GM04504 (cell line): ENCODE data around the gene GYPC.

Experiments
- DNase-seq: peaks from one replicate; pipeline ENCODE4 v3.0.0-alpha.2; 2012; ENCODE audit warnings: low read depth

GYPC gene

DNA sequence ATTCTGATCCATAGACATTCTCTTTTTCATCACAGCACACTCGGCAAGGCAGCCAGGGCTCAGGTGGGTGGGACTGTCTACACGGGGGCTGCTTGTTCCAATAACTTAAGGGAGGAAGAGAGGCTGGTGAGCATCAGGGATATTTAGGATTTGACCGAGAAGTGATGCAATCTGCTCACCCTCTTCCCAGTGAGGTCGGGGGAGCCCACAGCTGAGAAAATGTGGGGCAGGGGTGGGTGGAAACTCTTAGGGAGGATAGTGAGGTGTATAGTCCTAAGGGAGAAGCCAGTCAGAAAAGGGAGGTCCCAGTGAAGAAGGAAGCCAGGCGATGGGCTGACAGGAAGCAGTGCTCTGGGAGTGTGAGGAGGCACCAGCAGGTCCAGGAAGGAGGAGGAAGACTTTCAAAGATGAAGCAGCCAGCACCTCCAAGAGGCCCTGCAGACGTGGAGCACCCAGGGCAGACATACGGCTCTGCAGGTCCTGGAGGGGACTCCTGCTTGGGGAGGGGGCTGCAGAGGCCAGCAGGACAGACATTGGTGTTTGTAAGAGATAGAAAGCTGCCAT is 76.8 kb downstream of the GYPC start:
- no peak for DNase-seq

DNA sequence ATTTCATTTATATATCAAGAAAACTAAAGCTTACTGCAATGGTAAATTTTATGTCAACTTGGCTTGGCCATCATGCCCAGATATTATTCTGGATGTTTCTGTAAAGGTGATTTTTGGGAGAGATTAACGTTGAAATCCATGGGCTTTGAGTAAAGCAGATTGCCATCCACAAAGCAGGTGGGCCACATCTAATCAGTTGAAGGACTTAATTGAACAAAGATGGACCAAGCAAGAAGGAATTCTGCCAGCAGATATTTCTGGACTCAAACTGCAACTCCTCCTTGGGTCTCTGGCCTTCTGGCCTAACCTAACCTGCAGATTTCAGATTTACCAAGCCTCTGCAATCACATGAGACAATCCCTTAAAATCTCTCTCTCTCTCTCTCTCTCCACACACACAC is 77.8 kb downstream of the GYPC start:
- DNase-seq: no peak

DNA sequence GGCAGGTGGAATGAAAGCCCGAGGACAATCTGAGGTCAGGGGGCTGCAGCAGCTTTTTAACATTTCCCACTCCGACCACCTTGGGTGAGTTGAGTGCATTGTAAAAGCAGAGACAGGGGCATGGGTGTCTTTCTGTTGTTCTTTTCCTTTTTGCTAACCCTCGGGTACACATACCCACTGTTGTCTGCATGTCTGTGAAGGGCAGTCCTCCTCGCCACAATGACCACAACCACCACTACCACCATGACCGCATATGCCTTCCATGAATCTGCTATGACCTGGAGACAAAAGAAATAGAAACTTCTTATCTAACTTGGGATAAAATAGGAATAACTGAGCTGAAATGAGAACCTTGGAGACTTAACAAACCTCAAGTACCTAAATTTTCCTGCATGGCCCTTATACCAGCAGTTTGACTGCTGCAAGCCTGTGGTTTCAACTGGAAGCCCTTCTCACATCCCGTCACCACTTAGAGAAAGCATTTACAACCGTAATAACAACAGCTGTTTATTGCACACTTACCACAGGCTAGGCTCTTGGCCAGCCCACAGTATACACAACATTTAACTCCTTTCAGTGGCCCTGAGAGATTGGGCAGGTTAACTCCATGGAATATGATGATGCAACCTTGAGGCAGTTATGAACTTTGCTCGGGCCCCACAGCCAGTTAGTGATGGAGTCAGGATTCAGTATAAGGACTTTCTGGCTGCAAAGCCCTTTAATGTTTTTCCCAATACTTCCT is 80.3 kb downstream of the GYPC start:
- DNase-seq: peak; percentile 16

DNA sequence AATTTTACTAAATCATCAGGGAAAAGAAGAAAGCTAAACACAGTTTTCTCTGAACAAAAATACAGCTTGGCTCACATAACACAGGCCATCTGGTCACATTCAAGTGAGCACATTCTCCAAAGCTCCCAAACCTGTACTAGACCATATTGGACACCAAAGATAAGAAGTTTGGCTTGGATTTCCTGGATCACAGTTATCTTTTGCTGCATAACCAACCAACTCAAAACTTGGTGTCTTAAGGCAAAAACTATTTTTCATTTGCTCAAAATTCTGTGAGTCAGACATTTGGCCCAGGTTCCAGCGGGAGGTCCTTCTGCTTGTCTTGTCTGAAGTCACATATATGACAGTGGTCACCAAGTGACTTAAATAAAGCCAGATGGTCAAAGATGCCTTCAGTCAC is 83.2 kb downstream of the GYPC start:
- no peak for DNase-seq

DNA sequence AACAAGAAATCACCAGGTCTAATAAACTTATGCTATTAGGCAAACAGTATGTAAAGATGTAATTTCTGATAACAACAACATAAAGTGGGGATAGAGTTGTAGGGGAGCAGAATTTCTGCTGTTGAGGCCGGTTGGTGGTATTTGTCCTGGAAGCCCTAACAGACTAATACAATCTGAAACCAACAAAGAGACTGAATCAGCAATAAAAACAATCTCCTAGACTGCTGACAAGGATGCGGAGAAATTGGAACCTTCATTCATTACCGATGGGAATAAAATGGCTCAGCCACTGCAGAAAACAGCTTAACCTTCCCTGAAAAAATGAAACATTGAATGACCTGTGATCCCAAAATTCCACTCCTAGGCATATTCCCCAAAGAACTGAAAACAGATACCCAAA is 88.7 kb downstream of the GYPC start:
- DNase-seq: no peak
